Measurements from ENCODE around the gene CAMK2A. TPM values are rescaled to one million over a fixed set of nuclear protein-coding genes. Genes with fewer than 3 reads are reported as not detected.

CAMK2A gene
- total RNA-seq, 1 donor from 2014 or later, result not detected

- Mint-ChIP-seq H3K4me3 (ENCODE audit: unreplicated experiment) (no peak overlapping the region), H3K27ac (ENCODE audit: unreplicated experiment) (no peak overlapping the region), H3K4me1 (ENCODE audit: unreplicated experiment) (peaks cover 35% of the 10 kb centered on the region), H3K27me3 (ENCODE audit: unreplicated experiment) (no peaks in the 10 kb centered on the region), H3K36me3 (ENCODE audit: unreplicated experiment) (no peaks in the 10 kb centered on the region), H3K9me3 (ENCODE audit: unreplicated experiment) (no peaks in the 10 kb centered on the region)
- TF ChIP-seq, protein P1, sequence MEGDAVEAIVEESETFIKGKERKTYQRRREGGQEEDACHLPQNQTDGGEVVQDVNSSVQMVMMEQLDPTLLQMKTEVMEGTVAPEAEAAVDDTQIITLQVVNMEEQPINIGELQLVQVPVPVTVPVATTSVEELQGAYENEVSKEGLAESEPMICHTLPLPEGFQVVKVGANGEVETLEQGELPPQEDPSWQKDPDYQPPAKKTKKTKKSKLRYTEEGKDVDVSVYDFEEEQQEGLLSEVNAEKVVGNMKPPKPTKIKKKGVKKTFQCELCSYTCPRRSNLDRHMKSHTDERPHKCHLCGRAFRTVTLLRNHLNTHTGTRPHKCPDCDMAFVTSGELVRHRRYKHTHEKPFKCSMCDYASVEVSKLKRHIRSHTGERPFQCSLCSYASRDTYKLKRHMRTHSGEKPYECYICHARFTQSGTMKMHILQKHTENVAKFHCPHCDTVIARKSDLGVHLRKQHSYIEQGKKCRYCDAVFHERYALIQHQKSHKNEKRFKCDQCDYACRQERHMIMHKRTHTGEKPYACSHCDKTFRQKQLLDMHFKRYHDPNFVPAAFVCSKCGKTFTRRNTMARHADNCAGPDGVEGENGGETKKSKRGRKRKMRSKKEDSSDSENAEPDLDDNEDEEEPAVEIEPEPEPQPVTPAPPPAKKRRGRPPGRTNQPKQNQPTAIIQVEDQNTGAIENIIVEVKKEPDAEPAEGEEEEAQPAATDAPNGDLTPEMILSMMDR (IDR thresholded peaks at IDR 0.05), result no peak
- no peak for DNase-seq (ENCODE audit: extremely low spot score, unreplicated experiment)
Measured at GRCh38 chr5:150312518-150312917, 22.9 kb upstream of the CAMK2A start.

GRCh38 chr5:150311015-150311692, 21.6 kb upstream of the CAMK2A start:
- no peak for DNase-seq (ENCODE audit: extremely low spot score, unreplicated experiment)
- Mint-ChIP-seq H3K9me3 (ENCODE audit: unreplicated experiment) (no peaks in the 10 kb centered on the region), H3K27ac (ENCODE audit: unreplicated experiment) (no peak overlapping the region), H3K4me1 (ENCODE audit: unreplicated experiment) (peaks cover 28% of the 10 kb centered on the region), H3K4me3 (ENCODE audit: unreplicated experiment) (no peak overlapping the region), H3K27me3 (ENCODE audit: unreplicated experiment) (no peaks in the 10 kb centered on the region), H3K36me3 (ENCODE audit: unreplicated experiment) (no peaks in the 10 kb centered on the region)
- TF ChIP-seq, protein P1 (IDR thresholded peaks at IDR 0.05), result no peak

GRCh38 chr5:150310246-150310645, 20.7 kb upstream of the CAMK2A start:
- Mint-ChIP-seq H3K36me3 (ENCODE audit: unreplicated experiment) (no peaks in the 10 kb centered on the region), H3K4me3 (ENCODE audit: unreplicated experiment) (no peak overlapping the region)

DNA sequence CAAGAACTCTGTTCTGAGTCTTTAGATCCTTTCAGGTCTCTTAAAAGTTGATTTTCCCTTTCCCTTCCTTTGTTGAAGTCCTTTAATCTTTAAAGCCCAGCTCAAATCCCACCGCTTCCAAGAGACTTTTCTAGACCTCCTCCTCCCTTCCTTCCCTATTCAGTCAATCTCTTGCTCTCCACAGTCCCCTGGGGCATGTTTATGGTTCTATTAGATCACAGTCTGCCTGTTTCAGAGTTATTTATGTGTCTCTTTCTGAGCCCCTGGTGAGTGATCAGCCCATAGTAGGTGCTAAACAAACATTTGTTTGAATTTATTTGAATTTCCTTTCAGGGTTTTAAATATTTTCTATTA, 20.3 kb upstream of the CAMK2A start:
- no peak for DNase-seq (ENCODE audit: extremely low spot score, unreplicated experiment)
- Mint-ChIP-seq H3K4me3 (ENCODE audit: unreplicated experiment) (no peak overlapping the region), H3K27me3 (ENCODE audit: unreplicated experiment) (no peaks in the 10 kb centered on the region), H3K36me3 (ENCODE audit: unreplicated experiment) (no peaks in the 10 kb centered on the region), H3K9me3 (ENCODE audit: unreplicated experiment) (no peaks in the 10 kb centered on the region), H3K4me1 (ENCODE audit: unreplicated experiment) (peaks cover 28% of the 10 kb centered on the region), H3K27ac (ENCODE audit: unreplicated experiment) (no peak overlapping the region)
- TF ChIP-seq, protein P1 (IDR thresholded peaks at IDR 0.05), result no peak

More at GRCh38 chr5:150310246-150310645, 20.7 kb upstream of the CAMK2A start:
- H3K27ac Mint-ChIP-seq (ENCODE audit: unreplicated experiment), result no peak overlapping the region
- peaks cover 28% of the 10 kb centered on the region for H3K4me1 Mint-ChIP-seq (ENCODE audit: unreplicated experiment)
- no peak for DNase-seq (ENCODE audit: extremely low spot score, unreplicated experiment)
- H3K27me3 Mint-ChIP-seq (ENCODE audit: unreplicated experiment), result no peaks in the 10 kb centered on the region
- TF ChIP-seq, protein P1 (IDR thresholded peaks at IDR 0.05), result no peak
- H3K9me3 Mint-ChIP-seq (ENCODE audit: unreplicated experiment), result no peaks in the 10 kb centered on the region

DNA sequence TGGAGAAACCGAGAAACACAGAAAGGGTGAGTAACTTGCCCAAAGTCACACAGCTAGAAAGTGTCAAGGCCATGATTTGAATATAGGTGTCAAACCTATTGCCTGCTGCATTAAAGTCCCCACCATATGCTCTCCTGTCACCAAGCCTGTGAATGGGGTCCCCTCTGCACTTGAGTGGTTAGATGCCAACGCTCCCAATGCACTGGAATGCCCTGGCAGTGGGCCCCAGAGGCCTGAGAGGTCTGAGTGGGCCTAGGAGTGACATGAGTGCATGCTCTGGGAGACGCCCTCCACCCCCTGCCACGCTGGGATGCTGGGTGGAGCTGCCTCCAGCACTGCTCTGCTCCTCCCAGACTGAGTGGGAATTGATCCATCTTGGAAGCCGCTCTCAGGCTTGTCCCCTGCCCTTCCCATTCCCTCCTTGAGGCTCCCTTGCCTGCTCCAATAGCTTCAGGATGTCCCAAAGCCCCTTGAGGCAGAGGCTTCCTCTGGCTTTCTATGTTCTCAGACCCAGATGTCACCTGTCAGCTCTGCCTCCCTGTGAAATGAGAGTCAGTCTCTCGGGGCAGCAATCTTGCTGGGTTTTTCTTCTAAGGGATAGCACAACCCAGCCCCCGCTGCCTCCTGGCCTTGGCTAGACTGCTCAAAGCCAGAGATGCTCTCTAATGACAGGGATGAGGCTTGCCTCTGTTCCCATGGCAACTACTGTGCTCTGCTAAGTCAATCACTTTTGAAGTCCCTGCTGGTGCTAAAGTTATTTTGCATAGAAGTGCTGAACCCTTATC, 19.7 kb upstream of the CAMK2A start:
- no peak for DNase-seq (ENCODE audit: extremely low spot score, unreplicated experiment)
- peaks cover 24% of the 10 kb centered on the region for H3K4me1 Mint-ChIP-seq (ENCODE audit: unreplicated experiment)
- H3K4me3 Mint-ChIP-seq (ENCODE audit: unreplicated experiment), result no peak overlapping the region
- H3K9me3 Mint-ChIP-seq (ENCODE audit: unreplicated experiment), result no peaks in the 10 kb centered on the region
- TF ChIP-seq, protein P1 (IDR thresholded peaks at IDR 0.05), result no peak
- no peak overlapping the region for H3K27ac Mint-ChIP-seq (ENCODE audit: unreplicated experiment)
- no peaks in the 10 kb centered on the region for H3K36me3 Mint-ChIP-seq (ENCODE audit: unreplicated experiment)
- no peaks in the 10 kb centered on the region for H3K27me3 Mint-ChIP-seq (ENCODE audit: unreplicated experiment)

All from osteocyte (in vitro differentiated cells).